CD4-positive, alpha-beta T cell (primary cell): ENCODE data around the gene TPR. TPM values are rescaled to one million over a fixed set of nuclear protein-coding genes. Genes with fewer than 3 reads are reported as not detected.

ENCODE experiments used
- ATAC-seq: fragments of 200-7000 bp; cut with Tn5 transposase; one replicate; pipeline ENCODE4 v1.10.0; 2022; ENCODE audit warnings: mild to moderate bottlenecking; ENCODE audit not compliant: poor library complexity
- CTCF ChIA-PET: fragments of 350-600 bp; sonication (Branson Sonifier 250); formaldehyde crosslinking; loops from one replicate; lab custom pipeline; 2021; ENCODE audit warnings: antibody characterized with exemption, inconsistent platforms; lab: Charles Lee
- POLR2A ChIA-PET: fragments of 350-600 bp; sonication (Branson Sonifier 250); formaldehyde crosslinking; loops from one replicate; lab custom pipeline; 2021; ENCODE audit warnings: antibody characterized with exemption, inconsistent platforms; lab: Charles Lee
- DNase-seq, 14 experiments: peaks; one replicate each; pipeline ENCODE4 v3.0.0-alpha.2; 2013 to 2020; ENCODE audit warnings: mixed read lengths in 2 of 14
- H3K27ac ChIP-seq, 2 donors: one replicate each; pipeline versions ENCODE4 v1.5.1 to v1.7.0; 2013; ENCODE audit warnings: low read length in 2 of 2, low read depth in 1 of 2, mild to moderate bottlenecking in 1 of 2
- H3K27me3 ChIP-seq, 2 experiments: 1 replicate in 1 of 2; 2 replicates in 1 of 2; pipeline versions ENCODE4 v1.6.1 to v1.7.0; 2013; ENCODE audit warnings: low read length in 2 of 2, control low read depth in 1 of 2, mild to moderate bottlenecking in 1 of 2, moderate library complexity in 1 of 2; ENCODE audit not compliant: insufficient read depth in 2 of 2, control insufficient read depth in 1 of 2
- H3K36me3 ChIP-seq: one replicate; pipeline ENCODE4 v1.6.1; 2013; ENCODE audit warnings: low read length, control low read depth; ENCODE audit not compliant: insufficient read depth
- H3K4me1 ChIP-seq: one replicate; pipeline ENCODE4 v1.6.1; 2013; ENCODE audit warnings: low read length, control low read depth; ENCODE audit not compliant: insufficient read depth
- H3K4me3 ChIP-seq: one replicate; pipeline ENCODE4 v1.5.1; 2013; ENCODE audit warnings: mild to moderate bottlenecking, low read length, moderate library complexity
- H3K9me3 ChIP-seq, 2 experiments: 1 replicate in 1 of 2; 2 replicates in 1 of 2; pipeline versions ENCODE4 v1.6.1 to v1.7.0; 2013; ENCODE audit warnings: low read length in 2 of 2, mild to moderate bottlenecking in 2 of 2, control low read depth in 1 of 2, moderate library complexity in 1 of 2; ENCODE audit not compliant: control insufficient read depth in 1 of 2, insufficient read depth in 1 of 2
- H3K27ac Mint-ChIP-seq: one replicate; pipeline ENCODE4 v1.8.0; 2020; ENCODE audit warnings: mixed read lengths
- H3K27me3 Mint-ChIP-seq: one replicate; pipeline ENCODE4 v1.8.0; 2021; ENCODE audit warnings: mixed read lengths
- H3K36me3 Mint-ChIP-seq: one replicate; pipeline ENCODE4 v1.8.0; 2021; ENCODE audit warnings: low read depth, mixed read lengths
- H3K4me1 Mint-ChIP-seq: one replicate; pipeline ENCODE4 v1.8.0; 2021; ENCODE audit warnings: low read depth, mixed read lengths
- H3K4me3 Mint-ChIP-seq: one replicate; pipeline ENCODE4 v1.8.0; 2020; ENCODE audit warnings: mild to moderate bottlenecking, mixed read lengths
- H3K9me3 Mint-ChIP-seq: one replicate; pipeline ENCODE4 v1.8.0; 2020; ENCODE audit warnings: mixed read lengths
- CTCF ChIP-seq: fragments of 200-600 bp; IDR thresholded peaks from one replicate; pipeline ENCODE4 v1.8.0; 2022; ENCODE audit warnings: antibody characterized with exemption, mild to moderate bottlenecking
- intact Hi-C, 2 experiments: fragments of 100-400 bp; cut with DNase I in 1 of 2; cut with micrococcal nuclease in 1 of 2; formaldehyde crosslinking; loops; one replicate each; pipeline versions ENCODE4 v1.15.1 to v1.9.0; 2023 to 2025; cut with DNase I, micrococcal nuclease
- total RNA-seq, 174 experiments: library from RNA in 2 of 174; stranded (reverse) in 2 of 174; gene quantifications; one replicate each; pipeline ENCODE4 v1.2.3 and lab custom pipeline; 2021 to 2026

Gene TPR
- total RNA-seq, 2 experiments from 2014 or later, result 82.3 to 91.3 TPM

- ChIA-PET CTCF (no interaction called here), POLR2A (no interaction called here)
- Histone ChIP-seq H3K36me3 (peaks cover 24% of the 10 kb centered on the region), H3K4me1 (no peaks in the 10 kb centered on the region), H3K4me3 (no peak overlapping the region), H3K27me3 (no peaks in the 10 kb centered on the region), H3K9me3 (no peaks in the 10 kb centered on the region), H3K27ac (no peak overlapping the region)
- TF ChIP-seq CTCF, result no peak
- DNase-seq (no peak), ATAC-seq (no peak)
- intact Hi-C loops, result no loop called here
- H3K36me3 Mint-ChIP-seq, result peaks cover 42% of the 10 kb centered on the region
- no peak overlapping the region for H3K4me3 Mint-ChIP-seq
- H3K4me1 Mint-ChIP-seq, result no peaks in the 10 kb centered on the region
- H3K27ac Mint-ChIP-seq, result no peak overlapping the region
- H3K27me3 Mint-ChIP-seq, result no peaks in the 10 kb centered on the region
- no peaks in the 10 kb centered on the region for H3K9me3 Mint-ChIP-seq
Measured at GRCh38 chr1:186413319-186413718, 38.3 kb upstream of the TPR start.

DNA sequence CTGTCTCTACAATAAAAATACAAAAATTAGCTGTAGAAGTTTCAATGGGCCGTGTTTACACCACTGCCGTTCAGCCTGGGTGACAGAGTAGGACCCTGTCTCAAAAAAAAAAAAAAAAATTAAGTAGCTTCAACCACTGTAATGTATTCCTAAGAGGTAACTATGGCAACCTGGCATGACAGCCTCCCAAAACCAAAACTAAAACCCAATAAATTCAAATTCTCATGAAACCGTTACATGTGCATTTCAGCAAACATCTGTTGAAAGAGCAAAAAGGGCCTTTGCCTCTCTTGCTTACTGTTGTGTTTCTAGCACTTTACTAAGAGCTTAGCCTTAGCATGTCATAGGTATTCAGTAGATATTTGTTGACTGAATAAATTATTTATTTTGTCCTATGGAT lies 34.0 kb upstream of the TPR start:
- Mint-ChIP-seq H3K4me1 (no peaks in the 10 kb centered on the region), H3K4me3 (no peak overlapping the region), H3K27ac (no peak overlapping the region), H3K27me3 (no peaks in the 10 kb centered on the region), H3K36me3 (peaks cover 72% of the 10 kb centered on the region), H3K9me3 (no peaks in the 10 kb centered on the region)
- intact Hi-C loops, result loop anchor here in 1 of 2 experiments (10.0 kb wide), 1 partner anchor 576 kb away; no protein-coding TSS in a partner anchor
- Histone ChIP-seq H3K27ac (no peak overlapping the region), H3K36me3 (peaks cover 45% of the 10 kb centered on the region), H3K4me1 (no peaks in the 10 kb centered on the region), H3K27me3 (no peaks in the 10 kb centered on the region), H3K9me3 (no peaks in the 10 kb centered on the region), H3K4me3 (no peak overlapping the region)
- POLR2A ChIA-PET, result no interaction called here
- no peak for TF ChIP-seq CTCF
- ATAC-seq (no peak), DNase-seq (peak in 2 of 14 experiments; percentile 5 to 10)
- CTCF ChIA-PET, result no interaction called here

- H3K27ac ChIP-seq, result no peak overlapping the region
- DNase-seq (peak in 3 of 14 experiments; percentile 63 to 64 (median 63)), ATAC-seq (peak; percentile 92)
- H3K9me3 Mint-ChIP-seq, result no peaks in the 10 kb centered on the region
- H3K27me3 Mint-ChIP-seq, result no peaks in the 10 kb centered on the region
- H3K27ac Mint-ChIP-seq, result peak overlapping the region; percentile 78
- ChIA-PET CTCF (interaction anchor here (0.9 to 1.2 kb wide), 4 partner anchors 11 to 29 kb away, joined by 3 to 7 read pairs (median 4); partner anchors contain the start of genes ODR4 and TPR), POLR2A (no interaction called here)
- no peaks in the 10 kb centered on the region for H3K27me3 ChIP-seq
- peaks cover 80% of the 10 kb centered on the region for H3K36me3 Mint-ChIP-seq
- H3K4me3 ChIP-seq, result no peak overlapping the region
- intact Hi-C loops, result loop anchor here in 1 of 2 experiments (10.0 kb wide), 1 partner anchor 580 kb away; no protein-coding TSS in a partner anchor
- no peaks in the 10 kb centered on the region for H3K4me1 ChIP-seq
- no peaks in the 10 kb centered on the region for H3K9me3 ChIP-seq
- no peak overlapping the region for H3K4me3 Mint-ChIP-seq
- peak; percentile 83 for TF ChIP-seq CTCF
- peaks cover 45% of the 10 kb centered on the region for H3K36me3 ChIP-seq
- no peaks in the 10 kb centered on the region for H3K4me1 Mint-ChIP-seq
Measured at GRCh38 chr1:186404454-186405051, 29.5 kb upstream of the TPR start.
